NCI-H1417 treated with DMSO at 0.1 percent for 48 hours (cell line): ENCODE measurements around the gene AKAP8L.
"Not testable (repeated sequence)": the region's sequence is repeated elsewhere in the genome, so short reads cannot be mapped to it uniquely, and the experiment has no call there.

ENCODE experiments used
- DNase-seq: peaks from one replicate; lab custom pipeline; 2025; lab: John Stamatoyannopoulos, UW

The AKAP8L gene

DNA sequence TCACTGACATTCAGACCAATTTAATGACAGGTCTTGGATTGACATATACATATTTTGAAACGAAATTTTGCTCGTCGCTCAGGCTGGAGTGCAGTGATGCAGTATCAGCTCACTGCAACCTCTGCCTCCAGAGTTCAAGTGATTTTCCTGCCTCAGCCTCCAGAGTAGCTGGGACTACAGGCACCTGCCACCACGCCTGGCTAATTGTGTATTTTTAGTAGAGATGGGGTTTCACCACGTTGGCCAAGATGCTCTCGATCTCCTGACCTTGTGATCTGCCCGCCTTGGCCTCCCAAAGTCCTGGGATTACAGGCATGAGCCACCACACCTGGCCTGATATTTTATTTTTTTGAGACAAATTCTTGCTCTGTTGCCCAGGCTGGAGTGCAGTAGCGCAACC lies 66.3 kb downstream of the AKAP8L start:
- DNase-seq: not testable (repeated sequence)

DNA sequence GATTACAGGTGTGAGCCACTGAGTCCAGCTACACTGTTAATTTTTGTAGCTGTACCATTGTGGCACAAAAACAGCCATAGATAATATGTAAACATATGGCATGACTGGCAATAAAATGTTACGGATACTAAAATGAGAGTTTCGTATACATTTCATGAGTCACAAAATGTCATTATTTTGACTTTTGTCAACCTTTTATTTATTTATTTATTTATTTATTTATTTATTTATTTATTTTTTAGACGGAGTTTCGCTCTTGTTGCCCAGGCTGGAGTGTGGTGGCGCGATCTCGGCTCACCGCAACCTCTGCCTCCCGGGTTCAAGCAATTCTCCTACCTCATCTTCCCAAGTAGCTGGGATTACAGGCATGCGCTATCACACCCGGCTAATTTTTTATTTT lies 77.5 kb downstream of the AKAP8L start:
- DNase-seq: not testable (repeated sequence)

DNA sequence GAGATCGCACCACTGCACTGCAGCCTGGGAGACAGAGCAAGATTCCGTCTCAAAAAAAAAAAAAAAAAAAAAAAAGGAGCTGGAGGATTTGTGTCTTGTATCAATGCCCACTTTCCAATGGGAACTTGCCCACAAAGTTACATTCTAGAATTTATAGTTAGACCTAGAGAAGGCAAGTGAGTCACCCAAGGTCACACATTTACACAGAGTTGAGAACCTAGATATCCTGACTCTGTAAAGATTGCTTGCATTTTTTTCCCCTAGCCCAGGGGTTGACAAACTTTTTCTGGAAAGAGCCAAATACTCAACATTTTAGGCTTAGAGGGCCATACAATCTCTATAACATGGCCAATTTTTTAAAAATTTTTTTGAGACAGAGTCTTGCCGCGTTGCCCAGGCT lies 78.7 kb downstream of the AKAP8L start:
- DNase-seq: no peak

DNA sequence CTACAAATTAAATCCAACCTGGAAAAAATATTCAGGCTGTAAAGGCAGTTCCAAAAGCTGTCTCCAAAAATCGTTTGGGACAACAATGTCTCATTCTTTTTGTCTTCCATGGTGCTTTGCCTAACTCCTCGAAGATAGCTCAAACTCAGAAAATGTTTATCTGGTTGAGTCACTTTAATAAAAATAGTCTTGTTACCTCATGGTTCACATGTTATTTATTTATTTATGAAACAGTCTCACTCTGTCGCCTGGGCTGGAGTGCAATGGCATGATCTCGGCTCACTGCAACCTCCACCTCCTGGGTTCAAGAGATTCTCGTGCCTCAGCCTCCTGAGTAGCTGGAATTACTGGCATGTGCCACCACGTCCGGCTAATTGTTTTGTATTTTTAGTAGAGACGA lies 81.6 kb downstream of the AKAP8L start:
- DNase-seq: no peak

DNA sequence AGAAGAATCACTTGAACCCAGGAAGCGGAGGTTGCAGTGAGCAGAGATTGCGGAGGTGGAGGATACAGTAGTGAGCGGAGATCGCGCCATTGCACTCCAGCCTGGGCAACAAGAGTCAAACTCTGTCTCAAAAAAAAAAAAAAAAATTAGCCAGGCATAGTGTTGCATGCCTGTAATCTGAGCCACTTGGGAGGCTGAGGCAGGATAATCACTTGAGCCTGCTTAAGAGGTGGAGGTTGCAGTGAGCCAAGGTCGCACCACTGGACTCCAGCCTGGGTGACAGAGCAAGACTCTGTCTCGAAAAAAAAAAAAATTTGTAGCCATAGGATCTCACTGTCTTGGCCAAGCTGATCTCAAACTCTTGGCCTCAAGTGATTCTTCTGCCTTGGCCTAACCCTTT lies 82.8 kb downstream of the AKAP8L start:
- not testable (repeated sequence) for DNase-seq

DNA sequence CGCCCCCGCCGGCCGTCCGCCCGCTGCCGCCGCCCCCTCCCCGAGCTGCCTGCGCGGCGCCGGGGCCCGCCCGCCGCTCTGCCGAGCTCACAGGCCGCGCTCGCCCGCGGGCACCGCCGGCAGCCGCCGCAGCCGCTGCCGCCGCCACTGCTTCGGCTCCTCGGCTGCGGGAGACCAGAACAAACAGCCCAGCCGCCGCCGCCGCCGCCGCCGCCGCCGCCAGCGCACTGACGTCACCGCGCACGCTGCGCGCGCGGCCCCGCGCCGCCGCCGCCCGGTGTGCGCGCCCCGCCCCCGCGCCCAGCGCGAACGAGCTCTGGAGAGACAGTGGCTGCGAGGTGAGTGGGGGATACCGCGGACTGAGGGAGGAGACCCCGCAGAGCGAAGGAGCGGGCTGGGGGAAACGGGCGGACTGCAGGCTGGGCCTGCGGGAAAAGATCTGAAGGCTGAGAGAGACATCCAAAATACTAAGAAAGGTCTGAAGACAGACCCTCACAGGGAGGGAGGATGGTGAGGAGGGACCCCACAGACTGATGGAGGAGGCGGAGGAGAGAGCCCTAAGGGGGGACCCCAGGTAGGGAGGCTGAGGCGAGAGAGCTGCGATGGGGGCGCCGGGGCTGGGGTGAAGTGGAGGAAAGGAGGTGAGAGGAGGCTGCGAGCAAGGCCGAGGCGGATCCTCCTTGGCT lies 86.3 kb downstream of the AKAP8L start, which contains the start of gene BRD4:
BRD4 (minus strand) TSS at position 229 of the 686 bp plus-strand sequence. CDS start 59,440 bp downstream, outside the sequence.
- DNase-seq: no peak

DNA sequence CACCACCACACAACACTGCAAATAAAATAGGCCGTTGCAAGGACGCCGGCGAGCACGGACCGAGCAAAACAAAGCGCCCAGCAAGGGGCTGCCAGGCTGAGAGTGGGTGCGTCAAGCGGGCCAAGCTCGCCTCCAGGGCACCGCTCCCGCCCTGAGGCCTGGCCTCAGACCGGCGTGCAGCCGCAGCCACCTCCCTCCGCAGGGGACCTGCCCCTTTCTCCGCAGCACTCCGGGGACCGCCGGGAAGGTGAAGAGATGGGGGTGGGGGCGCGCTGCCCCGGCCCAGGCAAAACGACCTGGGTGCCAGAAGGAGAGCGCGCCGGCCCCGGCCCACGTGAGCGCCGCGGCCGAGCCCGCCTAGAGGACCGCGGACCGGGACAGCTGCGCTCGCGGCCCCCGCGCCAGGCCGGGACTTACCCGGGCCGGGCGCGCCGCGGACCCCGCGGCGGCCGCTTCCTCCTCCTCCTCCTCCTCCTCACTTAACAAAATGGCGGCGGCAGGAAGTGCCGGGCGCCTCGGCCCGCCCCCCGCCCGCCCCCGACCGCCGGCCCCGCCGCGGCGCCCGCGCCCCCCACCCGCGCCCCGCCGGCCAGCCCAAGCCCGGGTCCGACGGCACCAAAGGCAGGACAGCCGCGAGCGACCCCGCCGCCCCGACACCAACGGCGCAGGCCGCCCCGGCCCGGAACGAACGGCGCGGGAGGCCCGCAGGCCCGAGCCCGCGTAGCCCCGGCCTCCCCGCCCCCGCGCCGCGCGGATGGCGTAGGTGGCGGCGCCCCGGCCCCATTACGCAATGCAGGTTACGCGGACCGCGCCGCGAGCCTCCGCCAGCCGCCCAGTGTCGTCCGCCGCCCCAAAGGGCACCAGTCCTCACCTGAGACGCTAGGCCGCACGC lies 87.1 kb downstream of the AKAP8L start:
- DNase-seq: no peak

DNA sequence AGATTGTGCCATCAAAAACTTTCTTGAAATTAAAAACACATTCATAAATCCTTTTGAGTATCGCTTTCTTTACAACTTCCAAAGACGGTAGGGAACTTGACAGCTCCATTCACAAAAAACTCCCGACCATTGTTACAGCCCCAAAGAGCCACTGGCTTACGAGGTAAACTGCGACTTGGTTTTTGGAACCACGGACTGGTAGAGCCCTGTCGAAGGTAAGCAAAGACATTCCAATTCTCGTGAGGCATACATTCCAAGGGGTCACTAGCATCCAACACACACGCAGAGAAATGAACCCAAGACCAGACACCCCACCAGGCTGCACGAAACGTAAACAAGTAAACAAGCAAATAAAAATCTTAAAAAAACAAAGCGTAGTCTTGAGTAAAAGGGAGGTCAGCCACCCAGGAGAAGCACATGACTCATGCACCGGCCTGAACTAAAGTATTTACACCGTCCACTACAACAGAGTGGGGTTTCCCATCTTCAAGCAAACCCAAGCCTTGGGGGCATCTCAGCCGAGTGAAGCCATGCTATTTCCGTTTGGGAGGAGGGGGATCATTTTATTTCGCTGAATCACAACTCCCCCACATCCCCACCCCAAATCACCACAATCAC lies 87.9 kb downstream of the AKAP8L start:
- DNase-seq: no peak
